Measurements from ENCODE around the gene TRAPPC2L.

TRAPPC2L gene

DNA sequence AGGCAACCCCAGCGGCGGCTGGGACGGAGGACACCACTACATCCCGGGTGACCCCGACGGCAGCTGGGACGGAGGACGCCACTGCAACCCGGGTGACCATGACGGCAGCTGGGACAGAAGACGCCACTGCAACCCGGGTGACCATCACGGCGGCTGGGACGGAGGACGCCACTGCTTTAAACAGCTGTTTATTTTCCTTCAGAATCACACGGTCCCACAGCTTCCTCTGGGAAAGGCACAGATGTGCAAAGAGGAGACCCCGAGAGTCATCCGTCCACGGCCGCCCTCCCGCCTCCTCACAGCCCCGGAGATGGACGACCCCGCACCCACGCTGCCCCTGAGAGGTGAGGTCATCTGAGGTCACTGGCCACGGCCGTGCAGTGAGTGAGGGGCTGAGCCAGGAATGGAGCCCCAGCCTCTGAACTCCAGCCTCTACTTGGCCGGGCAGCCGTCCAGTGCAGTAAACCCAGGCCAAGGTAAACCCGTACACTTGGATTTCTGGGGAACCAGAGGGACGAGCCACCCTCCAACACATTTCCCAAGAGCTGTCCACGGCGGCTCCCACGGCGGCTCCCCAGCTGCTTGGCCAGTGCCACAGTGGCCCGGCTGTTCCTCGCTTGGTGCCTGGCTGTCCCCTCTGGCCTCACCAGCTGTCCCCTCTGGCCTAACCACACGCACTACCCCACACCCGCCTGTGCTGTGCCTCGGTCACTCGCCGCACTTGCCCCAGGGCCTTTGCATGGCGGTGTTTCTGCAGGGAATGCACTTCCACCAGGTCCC, 52.7 kb downstream of the TRAPPC2L start:
- DNase-seq (ENCODE audit: low read depth in 3 of 3) = no peak

DNA sequence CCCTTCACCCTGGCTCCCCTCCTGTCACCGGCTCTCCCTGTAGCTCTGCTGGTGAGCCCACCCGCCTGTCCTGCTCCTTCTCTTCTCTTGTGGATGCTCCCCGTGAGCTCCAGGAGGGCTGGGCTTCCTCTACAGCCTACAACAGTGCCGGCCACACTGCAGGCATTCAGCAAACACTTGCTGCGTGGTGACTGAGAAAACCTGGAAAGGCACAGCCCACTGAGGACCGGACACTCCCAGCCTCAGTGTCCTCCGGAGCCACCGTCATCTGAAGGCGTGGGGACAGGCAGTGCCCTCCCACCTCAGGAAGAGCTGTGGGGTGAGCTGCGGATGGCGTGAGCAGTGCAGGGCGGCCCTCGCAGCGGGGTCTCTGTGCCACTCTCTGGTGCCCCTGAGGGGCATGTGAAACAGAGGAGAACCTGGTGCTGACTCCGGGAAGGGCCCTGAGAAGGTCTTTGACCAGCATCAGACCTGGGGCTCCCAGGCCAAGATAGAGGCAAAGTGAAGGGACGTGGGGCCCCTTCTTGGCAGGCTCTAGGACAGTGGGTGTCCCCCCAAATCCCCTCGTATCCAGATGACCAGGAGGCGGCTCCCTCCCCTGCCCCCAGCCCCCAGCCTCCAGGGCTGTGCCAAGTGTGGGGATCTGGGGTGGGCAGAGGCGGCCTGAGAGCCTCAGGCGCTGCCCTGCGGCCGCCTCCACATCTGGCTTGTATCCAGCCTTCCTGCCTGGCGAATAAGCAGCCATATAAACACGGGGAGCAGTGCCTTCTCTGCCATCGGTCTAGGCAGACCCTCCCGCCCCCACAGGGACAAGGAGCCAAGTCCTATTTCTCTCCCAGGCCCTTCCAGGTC, 53.6 kb downstream of the TRAPPC2L start:
- no peak for DNase-seq (ENCODE audit: low read depth in 3 of 3)

- no peak for DNase-seq (ENCODE audit: low read depth in 3 of 3)
Measured at GRCh38 chr16:88911136-88911945, 54.4 kb downstream of the TRAPPC2L start.

DNA sequence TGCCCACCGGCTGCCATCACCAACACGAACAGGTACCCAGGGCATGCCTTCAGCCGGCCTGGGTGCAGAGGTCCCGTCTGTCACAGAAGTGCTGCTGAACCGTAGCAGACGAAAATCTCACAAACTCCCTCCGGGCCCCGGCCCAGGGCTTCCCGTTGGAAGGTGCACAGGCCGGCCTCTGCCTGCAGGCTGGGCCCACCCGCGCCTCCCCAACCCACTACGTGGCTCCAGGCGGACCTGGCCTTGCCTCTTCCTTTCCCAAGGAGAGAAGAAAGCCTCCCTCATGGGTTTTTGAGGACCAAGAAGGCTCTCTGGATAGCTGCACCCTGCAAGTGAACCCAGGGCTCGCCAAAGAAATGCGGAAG, 55.0 kb downstream of the TRAPPC2L start:
- no peak for DNase-seq (ENCODE audit: low read depth in 3 of 3)

Data from stimulated activated CD4-positive, alpha-beta T cell treated with anti-CD3 and anti-CD28 coated beads, TNF-alpha, amount 100 ng/mL, for 48 hours (primary cell).